Endothelial cell of umbilical vein (primary cell): ENCODE measurements around the gene KIRREL2. TPM values are rescaled to one million over a fixed set of nuclear protein-coding genes. Genes with fewer than 3 reads are reported as not detected.

Experiments used
- BruUV-seq: library from RNA; stranded (reverse); fragments of 400-500 nt; replicated peaks from 2 replicates; lab custom pipeline; 2021; lab: Mats Ljungman, UMichigan
- CTCF ChIA-PET: fragments of 300-600, 350-600 bp; sonication (Branson Sonifier 250); formaldehyde crosslinking; loops from one replicate; lab custom pipeline; 2021; ENCODE audit warnings: antibody characterized with exemption, inconsistent platforms; lab: Charles Lee
- POLR2A ChIA-PET: fragments of 300-600, 350-600 bp; sonication (Branson Sonifier 250); formaldehyde crosslinking; loops from one replicate; lab custom pipeline; 2021; ENCODE audit warnings: antibody characterized with exemption, inconsistent platforms; lab: Charles Lee
- DNase-seq: peaks from one replicate; pipeline ENCODE4 v3.0.0-alpha.2; 2011; ENCODE audit warnings: low read depth, low spot score
- FAIRE-seq: peaks from 2 replicates; lab custom pipeline; 2011; peaks lifted over from hg19 to GRCh38; lab: Jason Lieb, UNC
- H2AFZ ChIP-seq: 2 replicates; pipeline ENCODE4 v1.6.0; 2012; ENCODE audit warnings: low read depth, low read length, control low read depth, inconsistent platforms
- H3K27ac ChIP-seq: 2 replicates; pipeline ENCODE4 v1.5.1; 2011; ENCODE audit warnings: low read depth, mild to moderate bottlenecking, control low read depth, low read length, moderate library complexity; ENCODE audit not compliant: insufficient read depth
- H3K27me3 ChIP-seq, 2 experiments: 2 replicates each; pipeline versions ENCODE4 v1.6.0 to v1.6.1; 2011; ENCODE audit warnings: low read length in 2 of 2, mixed read lengths in 1 of 2; ENCODE audit not compliant: control insufficient read depth in 2 of 2, insufficient read depth in 2 of 2
- H3K36me3 ChIP-seq, 2 experiments: 2 replicates in 1 of 2; 3 replicates in 1 of 2; pipeline ENCODE4 v1.5.1; 2011; ENCODE audit warnings: low read length in 2 of 2, mild to moderate bottlenecking in 1 of 2, moderate library complexity in 1 of 2; ENCODE audit not compliant: control insufficient read depth in 2 of 2, insufficient read depth in 2 of 2; ENCODE audit errors: extremely low read depth in 1 of 2
- H3K4me1 ChIP-seq: 3 replicates; pipeline ENCODE4 v1.5.1; 2011; ENCODE audit warnings: mild to moderate bottlenecking, low read length; ENCODE audit not compliant: control insufficient read depth, insufficient read depth; ENCODE audit errors: extremely low read depth
- H3K4me2 ChIP-seq: 2 replicates; pipeline ENCODE4 v1.6.1; 2011; ENCODE audit warnings: low read length, control low read depth, mixed read lengths; ENCODE audit not compliant: insufficient read depth
- H3K4me3 ChIP-seq, 3 experiments: fragments of 200-600 bp in 1 of 3; sonication (generic), shearing (Covaris generic) in 1 of 3; replicated peaks in 1 of 3; 2 replicates each; pipeline ENCODE4 v1.5.1; 2011 to 2016; ENCODE audit warnings: control low read depth in 3 of 3, low read length in 3 of 3, mild to moderate bottlenecking in 2 of 3, inconsistent platforms in 1 of 3, low read depth in 1 of 3, moderate library complexity in 1 of 3; ENCODE audit not compliant: insufficient read depth in 1 of 3
- H3K79me2 ChIP-seq: 2 replicates; pipeline ENCODE4 v1.6.0; 2012; ENCODE audit warnings: low read length, inconsistent platforms; ENCODE audit not compliant: control insufficient read depth, insufficient read depth
- H3K9ac ChIP-seq: replicated peaks from 2 replicates; pipeline ENCODE3; 2011; ENCODE audit warnings: low read length, control low read depth; ENCODE audit not compliant: insufficient read depth; ENCODE audit errors: extremely low read depth
- H3K9me1 ChIP-seq: replicated peaks from 3 replicates; pipeline ENCODE4 v1.6.0; 2011; ENCODE audit warnings: mild to moderate bottlenecking, low read length; ENCODE audit not compliant: control insufficient read depth, insufficient read depth; ENCODE audit errors: extremely low read depth
- H3K9me3 ChIP-seq: replicated peaks from 2 replicates; pipeline ENCODE4 v1.5.1; 2012; ENCODE audit warnings: low read length, inconsistent platforms; ENCODE audit not compliant: control insufficient read depth, insufficient read depth
- H4K20me1 ChIP-seq: replicated peaks from 2 replicates; pipeline ENCODE3; 2011; ENCODE audit warnings: mild to moderate bottlenecking, low read length; ENCODE audit not compliant: control insufficient read depth, insufficient read depth; ENCODE audit errors: extremely low read depth
- EZH2 ChIP-seq: IDR thresholded peaks from 2 replicates; pipeline ENCODE4 v1.6.1; 2012; ENCODE audit warnings: borderline replicate concordance, low read depth, mild to moderate bottlenecking, moderate library complexity, low read length, inconsistent platforms; ENCODE audit not compliant: severe bottlenecking
- FOS ChIP-seq: IDR thresholded peaks from 2 replicates; pipeline ENCODE4 v1.6.1; 2011; ENCODE audit warnings: mild to moderate bottlenecking, low read length, moderate library complexity, borderline replicate concordance; ENCODE audit not compliant: insufficient read depth
- GATA2 ChIP-seq: IDR thresholded peaks from 2 replicates; pipeline ENCODE4 v1.7.0; 2011; ENCODE audit warnings: low read depth, mild to moderate bottlenecking, moderate library complexity, mixed read lengths, low read length; ENCODE audit not compliant: insufficient read length, insufficient read depth
- JUN ChIP-seq: IDR thresholded peaks from 2 replicates; pipeline ENCODE4 v1.6.1; 2011; ENCODE audit warnings: borderline replicate concordance, low read depth; ENCODE audit not compliant: insufficient read length, insufficient read depth
- MYC ChIP-seq: IDR thresholded peaks from one replicate; pipeline ENCODE4 v1.6.1; 2011; ENCODE audit warnings: mild to moderate bottlenecking, low read depth, low read length
- POLR2A ChIP-seq: IDR thresholded peaks from 2 replicates; pipeline ENCODE4 v1.6.1; 2012; ENCODE audit warnings: low read depth, mild to moderate bottlenecking, control low read depth, low read length
- POLR2AphosphoS5 ChIP-seq: IDR thresholded peaks from 2 replicates; pipeline ENCODE4 v1.6.1; 2012; ENCODE audit warnings: low read depth, mild to moderate bottlenecking, control low read depth, low read length, moderate library complexity; ENCODE audit not compliant: insufficient read depth
- dilution Hi-C: fragments of 300-500 bp; cut with MboI; formaldehyde crosslinking; loops from one replicate; pipeline ENCODE4 v1.15.0; 2019; ENCODE audit warnings: low sequenced_read_pairs; ENCODE audit not compliant: extremely low pct_ligation_motif_present
- intact Hi-C: fragments of 100-400 bp; cut with micrococcal nuclease; formaldehyde crosslinking; loops from one replicate; pipeline ENCODE4 v1.10.0; 2022
- polyA plus RNA-seq, 4 experiments: library from polyadenylated mRNA; depleted of rRNA in 3 of 4; stranded (reverse) in 3 of 4; unstranded in 1 of 4; fragments of >200 nt; gene quantifications; 2 replicates each; pipeline versions ENCODE4 v1.2.1 to v1.2.3, GENCODE V29; 2011 to 2012; ENCODE audit warnings: missing spikeins in 1 of 4
- total RNA-seq: library from RNA; stranded (reverse); gene quantifications from 2 replicates; pipeline ENCODE4 v1.2.3, GENCODE V29; 2021
- TF ChIP-seq, protein P1 (sequence below): IDR thresholded peaks from 2 replicates; pipeline ENCODE4 v1.6.1; 2011; ENCODE audit not compliant: insufficient read depth, insufficient read length
- TF ChIP-seq, protein P2 (sequence below), 2 donors: IDR thresholded peaks; 1 replicate in 1 of 2; 2 replicates in 1 of 2; pipeline ENCODE4 v1.5.1; 2011; ENCODE audit warnings: low read length in 2 of 2, mild to moderate bottlenecking in 2 of 2, moderate library complexity in 2 of 2, control low read depth in 1 of 2, inconsistent platforms in 1 of 2, low read depth in 1 of 2; ENCODE audit not compliant: insufficient read depth in 1 of 2; ENCODE audit errors: extremely low read depth in 1 of 2

Gene KIRREL2
- total and polyA plus RNA-seq, 2 donors (not counting 3 experiments of a cell fraction or from before 2014, with no cell fraction given) = not detected

DNA sequence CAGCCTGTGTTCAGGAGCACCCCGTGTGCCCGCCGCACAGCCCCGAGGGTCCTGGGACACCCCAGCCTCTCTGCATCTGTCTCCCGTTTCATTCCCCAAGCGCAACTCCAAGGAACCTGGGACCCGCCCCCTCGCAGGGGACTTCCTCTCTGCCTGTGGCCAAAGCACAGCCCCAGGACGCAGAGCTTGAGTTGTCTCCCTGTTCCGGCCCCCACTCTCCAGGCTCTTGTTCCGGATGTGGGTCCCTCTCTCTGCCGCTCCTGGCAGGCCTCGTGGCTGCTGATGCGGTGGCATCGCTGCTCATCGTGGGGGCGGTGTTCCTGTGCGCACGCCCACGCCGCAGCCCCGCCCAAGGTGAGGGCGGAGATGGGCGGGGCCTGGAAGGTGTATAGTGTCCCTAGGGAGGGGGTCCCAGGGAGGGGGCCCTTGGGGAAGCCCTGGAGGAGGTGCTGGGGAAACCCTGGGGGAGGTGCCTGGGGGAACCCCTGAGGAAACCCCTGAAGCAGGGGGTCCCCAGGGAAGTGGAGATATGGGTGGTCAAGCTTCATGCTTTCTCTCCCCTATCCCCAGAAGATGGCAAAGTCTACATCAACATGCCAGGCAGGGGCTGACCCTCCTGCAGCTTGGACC, 47.0 kb downstream of the KIRREL2 start:
- H3K9me3 ChIP-seq = no peaks in the 10 kb centered on the region
- FAIRE-seq (no peak), DNase-seq (no peak)
- peaks cover 0 to 6% of the 10 kb centered on the region in 2 experiments for H3K27me3 ChIP-seq
- H4K20me1 ChIP-seq = no peaks in the 10 kb centered on the region
- dilution Hi-C loops = no loop called here
- peaks cover 13% of the 10 kb centered on the region for H3K4me1 ChIP-seq
- no peak overlapping the region for H3K4me3 ChIP-seq
- H3K79me2 ChIP-seq = peaks cover 2% of the 10 kb centered on the region
- ChIA-PET POLR2A (no interaction called here), CTCF (no interaction called here)
- no peak overlapping the region for H3K9ac ChIP-seq
- no peak overlapping the region for H3K4me2 ChIP-seq
- intact Hi-C loops = no loop called here
- no peaks in the 10 kb centered on the region for H3K36me3 ChIP-seq
- peak overlapping the region; percentile 80 for H2AFZ ChIP-seq
- no TSS peak for BruUV-seq
- no peak overlapping the region for H3K27ac ChIP-seq
- TF ChIP-seq GATA2 = no peak
- TF ChIP-seq, protein P1, sequence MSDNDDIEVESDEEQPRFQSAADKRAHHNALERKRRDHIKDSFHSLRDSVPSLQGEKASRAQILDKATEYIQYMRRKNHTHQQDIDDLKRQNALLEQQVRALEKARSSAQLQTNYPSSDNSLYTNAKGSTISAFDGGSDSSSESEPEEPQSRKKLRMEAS = no peak
- TF ChIP-seq, protein P2, sequence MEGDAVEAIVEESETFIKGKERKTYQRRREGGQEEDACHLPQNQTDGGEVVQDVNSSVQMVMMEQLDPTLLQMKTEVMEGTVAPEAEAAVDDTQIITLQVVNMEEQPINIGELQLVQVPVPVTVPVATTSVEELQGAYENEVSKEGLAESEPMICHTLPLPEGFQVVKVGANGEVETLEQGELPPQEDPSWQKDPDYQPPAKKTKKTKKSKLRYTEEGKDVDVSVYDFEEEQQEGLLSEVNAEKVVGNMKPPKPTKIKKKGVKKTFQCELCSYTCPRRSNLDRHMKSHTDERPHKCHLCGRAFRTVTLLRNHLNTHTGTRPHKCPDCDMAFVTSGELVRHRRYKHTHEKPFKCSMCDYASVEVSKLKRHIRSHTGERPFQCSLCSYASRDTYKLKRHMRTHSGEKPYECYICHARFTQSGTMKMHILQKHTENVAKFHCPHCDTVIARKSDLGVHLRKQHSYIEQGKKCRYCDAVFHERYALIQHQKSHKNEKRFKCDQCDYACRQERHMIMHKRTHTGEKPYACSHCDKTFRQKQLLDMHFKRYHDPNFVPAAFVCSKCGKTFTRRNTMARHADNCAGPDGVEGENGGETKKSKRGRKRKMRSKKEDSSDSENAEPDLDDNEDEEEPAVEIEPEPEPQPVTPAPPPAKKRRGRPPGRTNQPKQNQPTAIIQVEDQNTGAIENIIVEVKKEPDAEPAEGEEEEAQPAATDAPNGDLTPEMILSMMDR (IDR thresholded peaks at IDR 0.05; ENCODE audit: extremely low read depth in 1 of 2, insufficient read depth in 1 of 2, low read depth in 1 of 2, low read length in 2 of 2) = no peak
- TF ChIP-seq MYC = no peak
- no peak for TF ChIP-seq JUN
- no peak for TF ChIP-seq EZH2
- no peak for TF ChIP-seq POLR2AphosphoS5
- TF ChIP-seq FOS = no peak
- TF ChIP-seq POLR2A = no peak
- H3K9me1 ChIP-seq = no peaks in the 10 kb centered on the region
